Measurements from ENCODE around the gene SLC38A9. TPM values are rescaled to one million over a fixed set of nuclear protein-coding genes. Genes with fewer than 3 reads are reported as not detected.

SLC38A9 gene
- total and polyA plus RNA-seq, 2 donors (not counting 1 experiment from before 2014, with no cell fraction given) = 23.4 to 36.3 TPM

GRCh38 chr5:55636177-55636576 is 75.9 kb downstream of the SLC38A9 start:
- ChIA-PET CTCF (interaction anchor here (0.6 kb wide), 1 partner anchor 1737 kb away, joined by 3 read pairs; no protein-coding TSS in a partner anchor), POLR2A (no interaction called here)
- 100% methylated on average over 2 of the region's 2 CpGs for WGBS (ENCODE audit: insufficient coverage)
- Histone ChIP-seq H2AFZ (ENCODE audit: insufficient read depth, low read depth, low read length, poor library complexity, severe bottlenecking) (no peak overlapping the region), H3K79me2 (ENCODE audit: control insufficient read depth, insufficient read depth, low read length) (no peaks in the 10 kb centered on the region), H4K20me1 (ENCODE audit: control insufficient read depth, insufficient read depth, low read length, poor library complexity, severe bottlenecking) (no peaks in the 10 kb centered on the region), H3K27ac (ENCODE audit: low read length in 2 of 2) (no peak overlapping the region), H3K4me1 (ENCODE audit: control insufficient read depth in 2 of 2, insufficient read depth in 2 of 2, low read length in 2 of 2) (no peaks in the 10 kb centered on the region), H3K4me2 (replicated peaks; ENCODE audit: low read depth, low read length, poor library complexity, severe bottlenecking) (no peak overlapping the region), H3K9ac (ENCODE audit: low read length) (no peak overlapping the region), H3K27me3 (replicated peaks in 1 of 4; ENCODE audit: control extremely low read depth in 1 of 4, control insufficient read depth in 3 of 4, insufficient read depth in 4 of 4, low read length in 3 of 4) (no peaks in the 10 kb centered on the region), H3K36me3 (replicated peaks in 1 of 2; ENCODE audit: control extremely low read depth in 1 of 2, control insufficient read depth in 1 of 2, extremely low read depth in 1 of 2, insufficient read depth in 2 of 2, low read length in 1 of 2) (peaks cover 9 to 21% of the 10 kb centered on the region in 2 experiments), H3K9me3 (ENCODE audit: control extremely low read depth in 1 of 3, control insufficient read depth in 2 of 3, insufficient read depth in 1 of 3, low read length in 2 of 3) (no peaks in the 10 kb centered on the region), H3K4me3 (ENCODE audit: control extremely low read depth in 1 of 5, extremely low read depth in 1 of 5, insufficient read depth in 1 of 5, low read depth in 2 of 5, low read length in 4 of 5) (no peak overlapping the region)
- TF ChIP-seq CTCF (IDR thresholded peaks at IDR 0.05) (no peak), EZH2 (IDR thresholded peaks at IDR 0.05; ENCODE audit: borderline replicate concordance, insufficient read depth, low read depth, low read length, poor library complexity, severe bottlenecking) (no peak)
- intact Hi-C loops (cut with micrococcal nuclease) = no loop called here
- Mint-ChIP-seq H3K4me3 (no peak overlapping the region), H3K9me3 (ENCODE audit: insufficient read depth) (no peaks in the 10 kb centered on the region), H3K4me1 (no peaks in the 10 kb centered on the region), H3K27me3 (no peaks in the 10 kb centered on the region), H3K27ac (no peak overlapping the region)
- ATAC-seq (ENCODE audit: low read depth) (no peak), DNase-seq (no peak)

GRCh38 chr5:55634866-55635265 is 77.3 kb downstream of the SLC38A9 start:
- Histone ChIP-seq H3K79me2 (ENCODE audit: control insufficient read depth, insufficient read depth, low read length) (no peaks in the 10 kb centered on the region), H3K4me2 (replicated peaks; ENCODE audit: low read depth, low read length, poor library complexity, severe bottlenecking) (no peak overlapping the region), H3K9me3 (ENCODE audit: control extremely low read depth in 1 of 3, control insufficient read depth in 2 of 3, insufficient read depth in 1 of 3, low read length in 2 of 3) (no peaks in the 10 kb centered on the region), H3K4me3 (ENCODE audit: control extremely low read depth in 1 of 5, extremely low read depth in 1 of 5, insufficient read depth in 1 of 5, low read depth in 2 of 5, low read length in 4 of 5) (no peak overlapping the region), H2AFZ (ENCODE audit: insufficient read depth, low read depth, low read length, poor library complexity, severe bottlenecking) (no peak overlapping the region), H3K27me3 (replicated peaks in 1 of 4; ENCODE audit: control extremely low read depth in 1 of 4, control insufficient read depth in 3 of 4, insufficient read depth in 4 of 4, low read length in 3 of 4) (no peaks in the 10 kb centered on the region), H3K9ac (ENCODE audit: low read length) (no peak overlapping the region), H3K4me1 (ENCODE audit: control insufficient read depth in 2 of 2, insufficient read depth in 2 of 2, low read length in 2 of 2) (no peaks in the 10 kb centered on the region), H3K36me3 (replicated peaks in 1 of 2; ENCODE audit: control extremely low read depth in 1 of 2, control insufficient read depth in 1 of 2, extremely low read depth in 1 of 2, insufficient read depth in 2 of 2, low read length in 1 of 2) (peaks cover 10 to 21% of the 10 kb centered on the region in 2 experiments), H4K20me1 (ENCODE audit: control insufficient read depth, insufficient read depth, low read length, poor library complexity, severe bottlenecking) (no peaks in the 10 kb centered on the region), H3K27ac (ENCODE audit: low read length in 2 of 2) (no peak overlapping the region)
- Mint-ChIP-seq H3K4me3 (no peak overlapping the region), H3K27me3 (no peaks in the 10 kb centered on the region), H3K27ac (no peak overlapping the region), H3K4me1 (no peaks in the 10 kb centered on the region), H3K9me3 (ENCODE audit: insufficient read depth) (no peaks in the 10 kb centered on the region)
- TF ChIP-seq CTCF (IDR thresholded peaks at IDR 0.05) (no peak), EZH2 (IDR thresholded peaks at IDR 0.05; ENCODE audit: borderline replicate concordance, insufficient read depth, low read depth, low read length, poor library complexity, severe bottlenecking) (no peak)
- no peak for DNase-seq
- ChIA-PET POLR2A (no interaction called here), CTCF (no interaction called here)
- intact Hi-C loops (cut with micrococcal nuclease) = no loop called here
- ATAC-seq (ENCODE audit: low read depth) = no peak

Data from B cell (primary cell).